UCSD-AML1 (cell line): Measurements from ENCODE around the gene ZNF232.
"Not testable (repeated sequence)": the region's sequence is repeated elsewhere in the genome, so short reads cannot be mapped to it uniquely, and the experiment has no call there.

Experiments
- DNase-seq: peaks from one replicate; lab custom pipeline; 2025; ENCODE audit not compliant: unreplicated experiment; lab: John Stamatoyannopoulos, UW

Gene ZNF232

DNA sequence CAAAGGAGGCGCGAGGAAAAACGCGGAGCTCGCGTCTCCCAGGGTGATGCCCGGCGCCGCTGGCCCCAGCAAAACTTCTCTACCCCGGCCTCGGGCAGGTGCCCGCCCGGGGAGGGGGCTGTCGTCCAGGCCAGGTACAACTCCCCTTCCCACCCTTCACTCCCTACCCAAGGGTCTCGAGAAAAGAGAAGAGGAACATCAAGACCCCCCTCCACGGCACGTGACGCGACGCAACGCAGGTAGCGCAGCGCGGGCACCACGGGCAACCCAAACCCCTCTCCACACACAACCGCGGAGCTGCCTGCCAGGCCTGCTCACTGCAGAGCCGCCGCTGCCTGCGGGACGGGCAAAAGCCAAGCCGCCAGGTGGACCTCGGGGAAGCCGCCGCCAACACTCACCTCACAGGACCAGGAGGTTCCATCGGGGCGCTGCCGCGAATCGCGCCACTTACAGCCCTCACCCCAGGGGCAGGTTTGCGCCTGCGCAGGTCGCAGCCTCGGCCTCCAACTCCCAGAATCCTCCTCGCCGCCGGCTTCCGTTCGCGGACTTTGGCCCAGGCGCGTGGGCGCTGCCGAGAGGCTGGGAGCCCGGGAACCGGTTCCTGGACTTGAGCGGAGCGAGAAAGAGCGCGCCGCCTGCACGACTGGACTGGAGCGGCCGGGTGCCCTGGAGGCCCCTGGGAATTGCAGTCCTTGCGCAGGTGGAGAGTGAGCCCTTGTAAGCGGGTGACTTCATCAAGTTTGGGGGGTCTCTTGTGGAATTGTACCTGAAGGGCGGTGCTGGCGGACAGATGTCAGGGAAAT is at the start of gene ZNF232:
ZNF232 (minus strand) TSS at position 477 of the 803 bp plus-strand sequence; CDS start at position 421, 56 bp downstream.
- DNase-seq: peak; percentile 90

- DNase-seq: not testable (repeated sequence)
Observed at GRCh38 chr17:5160702-5161101, 49.0 kb upstream of the ZNF232 start.

DNA sequence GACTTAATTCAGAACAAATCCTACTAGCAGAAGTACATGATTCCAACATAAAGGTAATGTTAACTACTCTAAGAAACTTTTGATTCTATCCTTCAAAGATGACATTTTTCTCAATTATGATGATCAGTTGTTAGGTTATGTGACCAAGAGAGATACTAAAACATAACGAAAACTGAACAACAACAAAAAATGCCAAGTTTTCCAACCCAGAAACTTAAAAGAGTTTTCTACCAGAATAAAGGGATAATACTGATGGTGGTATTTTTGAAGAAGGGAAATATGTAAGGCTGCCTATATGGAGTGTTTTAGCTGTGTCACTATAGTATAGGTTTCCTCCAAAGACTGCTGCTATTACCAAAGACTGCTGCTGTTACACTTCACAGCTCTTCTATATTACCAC is 34.4 kb upstream of the ZNF232 start:
- not testable (repeated sequence) for DNase-seq

GRCh38 chr17:5142877-5143276 is 31.2 kb upstream of the ZNF232 start:
- not testable (repeated sequence) for DNase-seq

- DNase-seq: no peak
Observed at GRCh38 chr17:5139458-5139732, 27.7 kb upstream of the ZNF232 start.

DNA sequence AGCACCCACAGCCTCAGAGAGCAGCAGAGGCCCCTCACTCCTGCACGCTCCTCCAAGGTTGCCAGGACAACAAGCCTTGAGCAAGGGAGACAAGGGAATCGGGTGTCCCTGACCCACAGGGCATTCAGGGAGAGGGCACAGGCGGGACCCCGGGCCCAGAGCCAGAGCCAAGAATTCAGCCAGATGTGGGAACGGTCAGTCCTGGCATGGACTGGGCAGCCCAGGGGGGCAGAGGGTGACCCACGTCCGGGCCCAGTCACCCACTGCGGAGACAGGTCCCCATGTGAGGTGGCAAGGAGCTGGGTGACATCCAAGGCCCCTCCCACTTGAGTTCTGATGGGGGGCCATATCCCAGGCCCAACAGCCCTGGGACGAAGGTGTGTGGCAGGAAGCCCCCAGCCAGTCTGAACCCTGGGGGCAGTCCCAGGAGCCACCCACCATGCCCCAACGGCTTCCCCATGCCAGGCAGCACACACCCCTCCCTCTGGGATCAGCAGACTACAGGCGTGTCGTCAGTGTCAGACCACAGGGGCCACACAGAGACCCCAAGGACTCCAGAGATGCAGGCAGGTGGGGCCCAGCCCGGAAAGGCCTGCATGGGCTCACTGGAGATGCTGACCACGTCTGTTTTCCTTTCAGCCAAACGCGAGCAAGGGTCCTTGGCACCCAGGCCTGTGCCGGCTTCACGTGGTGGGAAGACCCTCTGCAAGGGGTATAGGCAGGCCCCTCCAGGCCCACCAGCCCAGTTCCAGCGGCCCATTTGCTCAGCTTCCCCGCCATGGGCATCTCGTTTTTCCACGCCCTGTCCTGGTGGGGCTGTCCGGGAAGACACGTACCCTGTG is 27.2 kb upstream of the ZNF232 start:
- no peak for DNase-seq

- DNase-seq: not testable (repeated sequence)
Observed at GRCh38 chr17:5138198-5138544, 26.5 kb upstream of the ZNF232 start.

DNA sequence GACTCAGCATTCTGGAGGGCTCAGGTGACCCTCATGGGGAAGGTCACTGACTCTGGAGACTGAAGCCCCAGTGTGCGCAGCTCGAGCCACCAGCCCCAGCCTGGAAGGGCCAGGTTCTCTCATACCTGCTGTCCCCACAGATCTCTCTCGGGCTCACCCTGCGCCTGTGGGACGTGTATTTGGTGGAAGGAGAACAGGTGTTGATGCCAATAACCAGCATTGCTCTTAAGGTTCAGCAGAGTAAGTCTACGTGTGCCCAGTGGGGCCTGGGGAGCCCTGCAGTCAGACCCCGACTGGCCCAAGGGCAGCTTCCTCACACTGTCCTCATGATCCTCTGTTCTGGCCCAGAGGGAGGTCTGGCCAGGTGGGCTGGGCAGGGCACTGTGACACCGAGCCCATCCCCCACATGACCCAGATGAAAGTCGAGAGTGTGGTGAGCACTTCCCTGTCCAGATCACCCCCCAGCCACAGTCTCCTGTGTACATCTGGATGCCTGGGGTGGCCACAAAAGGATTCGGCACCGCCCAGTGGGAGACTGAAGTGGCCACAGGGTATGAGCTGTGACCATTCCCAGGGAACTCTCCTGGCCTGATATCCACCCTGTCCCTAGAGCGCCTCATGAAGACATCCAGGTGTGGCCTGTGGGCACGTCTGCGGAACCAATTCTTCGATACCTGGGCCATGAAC is 26.0 kb upstream of the ZNF232 start:
- not testable (repeated sequence) for DNase-seq

- not testable (repeated sequence) for DNase-seq
Observed at GRCh38 chr17:5136580-5137412, 25.1 kb upstream of the ZNF232 start.

DNA sequence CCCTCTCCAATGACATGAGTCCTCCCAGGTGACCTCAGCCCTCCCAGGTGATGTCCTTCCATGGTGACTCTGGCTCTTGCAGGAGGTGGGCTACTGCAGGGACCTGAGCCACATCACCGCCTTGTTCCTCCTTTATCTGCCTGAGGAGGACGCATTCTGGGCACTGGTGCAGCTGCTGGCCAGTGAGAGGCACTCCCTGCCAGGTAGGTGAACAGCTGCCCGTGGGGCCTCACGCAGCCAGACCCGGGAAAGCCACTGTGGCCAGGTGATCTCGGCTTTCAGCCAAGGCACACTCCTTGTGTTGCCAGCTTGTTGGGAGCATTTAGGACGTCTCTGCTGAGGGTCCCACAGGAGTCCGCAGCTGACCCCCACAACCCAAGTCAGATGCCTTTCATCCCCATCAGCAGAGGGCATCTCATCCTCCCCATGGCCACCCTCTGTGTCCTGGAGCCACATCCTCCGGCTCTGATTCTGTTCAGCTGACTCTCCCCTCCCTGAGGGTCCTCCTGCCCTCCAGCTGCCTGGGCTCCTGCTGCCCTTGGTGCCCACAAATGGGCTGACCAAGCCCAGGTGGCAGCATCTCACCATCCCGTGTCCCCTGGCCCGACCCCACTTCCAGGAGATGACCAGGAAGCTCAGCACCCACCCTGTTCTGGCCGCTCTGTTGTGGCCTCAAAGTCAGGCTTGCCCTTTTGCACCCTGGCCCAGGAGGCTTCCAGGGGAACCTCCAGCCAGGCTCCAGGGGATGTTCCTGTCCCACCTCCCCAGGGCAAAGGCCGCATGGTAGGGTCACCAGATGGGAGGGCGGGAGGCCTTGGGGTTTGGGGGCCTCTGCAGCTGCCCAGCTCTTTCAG is 24.3 kb upstream of the ZNF232 start:
- DNase-seq: no peak

- DNase-seq: not testable (repeated sequence)
Observed at GRCh38 chr17:5135131-5135712, 23.5 kb upstream of the ZNF232 start.

GRCh38 chr17:5134571-5134970 is 22.9 kb upstream of the ZNF232 start:
- DNase-seq: not testable (repeated sequence)

GRCh38 chr17:5133961-5134360 is 22.3 kb upstream of the ZNF232 start:
- DNase-seq: not testable (repeated sequence)

GRCh38 chr17:5133311-5133710 is 21.6 kb upstream of the ZNF232 start:
- no peak for DNase-seq

GRCh38 chr17:5132503-5133225 is 21.0 kb upstream of the ZNF232 start:
- DNase-seq: not testable (repeated sequence)

DNA sequence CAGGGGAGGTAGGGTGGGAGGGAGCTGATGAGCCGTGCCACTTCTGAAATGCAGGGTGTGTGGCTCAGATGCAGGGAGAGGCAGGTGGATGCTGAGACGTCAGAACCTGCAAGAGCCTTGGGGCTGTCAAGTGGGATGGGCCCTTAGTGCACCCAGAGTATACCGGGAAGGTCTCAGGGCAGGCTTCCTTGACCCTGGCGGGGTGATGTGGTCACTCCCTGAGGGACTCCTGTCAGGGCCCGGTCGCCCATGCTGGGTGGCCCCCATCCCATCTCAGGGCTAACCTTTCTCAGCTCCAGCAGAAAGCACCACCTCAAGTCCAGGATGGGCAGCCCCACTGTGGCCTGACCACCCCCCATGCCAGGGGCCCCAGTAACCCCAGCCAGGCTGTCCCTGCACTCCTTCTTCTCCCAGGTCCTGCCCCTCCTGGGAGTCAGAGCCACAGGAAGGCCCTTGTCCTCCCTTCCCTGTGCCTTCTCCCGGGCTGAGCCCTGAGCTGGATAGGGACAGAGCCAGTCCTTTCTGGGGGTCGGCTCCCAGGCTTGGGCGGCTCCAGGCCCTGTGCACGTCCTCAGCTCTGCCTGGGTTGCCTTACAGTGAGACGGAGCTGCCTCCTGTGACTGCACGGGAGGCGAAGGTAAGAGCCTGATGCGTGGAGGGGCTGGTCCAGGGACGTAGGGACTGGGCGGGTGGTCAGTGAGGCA is 20.3 kb upstream of the ZNF232 start:
- not testable (repeated sequence) for DNase-seq

- no peak for DNase-seq
Observed at GRCh38 chr17:5131146-5131715, 19.6 kb upstream of the ZNF232 start.

- not testable (repeated sequence) for DNase-seq
Observed at GRCh38 chr17:5130687-5131086, 19.0 kb upstream of the ZNF232 start.
